Upper lobe of left lung (tissue), 4 donors: Measurements from ENCODE around the gene AK9.

Experiments
- EP300 ChIP-seq, 4 donors: sonication (generic); formaldehyde crosslinking; IDR thresholded peaks; one replicate each; pipeline ENCODE4 v1.5.1; 2017; ENCODE audit warnings: antibody characterized with exemption in 4 of 4, control low read depth in 2 of 4
- POLR2A ChIP-seq, 4 donors: fragments of 450-650 bp; IDR thresholded peaks; one replicate each; pipeline ENCODE4 v1.5.1; 2016 to 2017; ENCODE audit warnings: antibody characterized with exemption in 4 of 4, mild to moderate bottlenecking in 2 of 4
- POLR2AphosphoS5 ChIP-seq, 2 donors: sonication (generic); formaldehyde crosslinking; IDR thresholded peaks; one replicate each; pipeline ENCODE4 v1.5.1; 2017; ENCODE audit warnings: antibody characterized with exemption in 2 of 2
- TF ChIP-seq, protein P1 (sequence below), 6 experiments: fragments of 450-650 bp in 4 of 6; fragments of 200-600 bp in 2 of 6; sonication (generic) in 2 of 6; IDR thresholded peaks; one replicate each; pipeline ENCODE4 v1.5.1; 2016 to 2019; ENCODE audit warnings: antibody characterized with exemption in 6 of 6

DNA sequence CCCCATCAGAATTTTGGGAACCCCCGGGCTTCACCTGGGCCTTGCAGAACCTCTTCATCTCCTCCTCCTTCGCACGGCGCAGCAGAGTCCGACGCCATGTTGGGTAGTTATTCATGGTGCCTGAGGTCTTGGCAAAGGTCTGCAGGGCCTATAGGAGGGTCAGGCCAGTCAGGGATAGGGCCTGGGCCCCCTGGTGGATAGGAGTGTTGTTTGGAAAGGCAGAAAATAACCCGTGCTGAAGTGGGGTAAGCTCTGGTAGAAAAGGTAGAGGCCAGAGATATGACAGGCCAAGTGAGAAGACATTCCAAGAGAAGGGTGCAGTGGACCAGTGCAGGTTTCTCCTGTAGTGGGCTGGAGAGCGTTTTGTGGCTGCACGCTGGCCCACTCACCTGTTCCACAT lies 245.6 kb downstream of the AK9 start:
- TF ChIP-seq, protein P1, sequence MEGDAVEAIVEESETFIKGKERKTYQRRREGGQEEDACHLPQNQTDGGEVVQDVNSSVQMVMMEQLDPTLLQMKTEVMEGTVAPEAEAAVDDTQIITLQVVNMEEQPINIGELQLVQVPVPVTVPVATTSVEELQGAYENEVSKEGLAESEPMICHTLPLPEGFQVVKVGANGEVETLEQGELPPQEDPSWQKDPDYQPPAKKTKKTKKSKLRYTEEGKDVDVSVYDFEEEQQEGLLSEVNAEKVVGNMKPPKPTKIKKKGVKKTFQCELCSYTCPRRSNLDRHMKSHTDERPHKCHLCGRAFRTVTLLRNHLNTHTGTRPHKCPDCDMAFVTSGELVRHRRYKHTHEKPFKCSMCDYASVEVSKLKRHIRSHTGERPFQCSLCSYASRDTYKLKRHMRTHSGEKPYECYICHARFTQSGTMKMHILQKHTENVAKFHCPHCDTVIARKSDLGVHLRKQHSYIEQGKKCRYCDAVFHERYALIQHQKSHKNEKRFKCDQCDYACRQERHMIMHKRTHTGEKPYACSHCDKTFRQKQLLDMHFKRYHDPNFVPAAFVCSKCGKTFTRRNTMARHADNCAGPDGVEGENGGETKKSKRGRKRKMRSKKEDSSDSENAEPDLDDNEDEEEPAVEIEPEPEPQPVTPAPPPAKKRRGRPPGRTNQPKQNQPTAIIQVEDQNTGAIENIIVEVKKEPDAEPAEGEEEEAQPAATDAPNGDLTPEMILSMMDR (IDR thresholded peaks at IDR 0.05), result no peak
- no peak for TF ChIP-seq POLR2AphosphoS5 (IDR thresholded peaks at IDR 0.05)
- no peak for TF ChIP-seq EP300 (IDR thresholded peaks at IDR 0.05)
- TF ChIP-seq POLR2A (IDR thresholded peaks at IDR 0.05), result no peak
